ENCODE data around the gene IKZF2. TPM values are rescaled to one million over a fixed set of nuclear protein-coding genes. Genes with fewer than 3 reads are reported as not detected.

IKZF2 gene
- total and polyA plus RNA-seq, 4 donors: 1.3 to 51.4 (median 7.3) TPM

- no peak overlapping the region for H3K4me3 ChIP-seq
- no peaks in the 10 kb centered on the region for H3K36me3 ChIP-seq (ENCODE audit: control insufficient read depth in 4 of 4, insufficient read depth in 4 of 4, low read length in 4 of 4)
- no peaks in the 10 kb centered on the region for H3K27me3 ChIP-seq (ENCODE audit: control insufficient read depth in 3 of 3, insufficient read depth in 3 of 3, low read length in 2 of 3)
- H3K4me1 ChIP-seq (ENCODE audit: control insufficient read depth in 5 of 5, insufficient read depth in 5 of 5, low read length in 5 of 5): no peaks in the 10 kb centered on the region
- TF ChIP-seq CTCF (IDR thresholded peaks at IDR 0.05; ENCODE audit: control extremely low read depth, extremely low read depth): no peak
- no peak for DNase-seq
- ATAC-seq (ENCODE audit: insufficient read depth, low FRiP score): no peak
- H3K27ac ChIP-seq (ENCODE audit: low read depth in 1 of 2, low read length in 1 of 2): no peak overlapping the region
- no peak overlapping the region for H3K9ac ChIP-seq (ENCODE audit: insufficient read depth in 1 of 2, low read length in 2 of 2)
- WGBS, 2 donors: 47 to 62% methylated on average over 3 of the region's 3 CpGs
- H3K9me3 ChIP-seq (ENCODE audit: control insufficient read depth in 4 of 4, insufficient read depth in 3 of 4, low read length in 3 of 4): no peaks in the 10 kb centered on the region
Observed at GRCh38 chr2:213034585-213034984, 116.8 kb downstream of the IKZF2 start.

- no peak for DNase-seq
- H3K9me3 ChIP-seq (ENCODE audit: control insufficient read depth in 4 of 4, insufficient read depth in 3 of 4, low read length in 3 of 4): no peaks in the 10 kb centered on the region
- no peaks in the 10 kb centered on the region for H3K4me1 ChIP-seq (ENCODE audit: control insufficient read depth in 5 of 5, insufficient read depth in 5 of 5, low read length in 5 of 5)
- H3K36me3 ChIP-seq (ENCODE audit: control insufficient read depth in 4 of 4, insufficient read depth in 4 of 4, low read length in 4 of 4): no peaks in the 10 kb centered on the region
- no peaks in the 10 kb centered on the region for H3K27me3 ChIP-seq (ENCODE audit: control insufficient read depth in 3 of 3, insufficient read depth in 3 of 3, low read length in 2 of 3)
- 66 to 77% methylated on average over 3 of the region's 3 CpGs for WGBS, 2 donors
- no peak overlapping the region for H3K27ac ChIP-seq (ENCODE audit: low read depth in 1 of 2, low read length in 1 of 2)
- TF ChIP-seq CTCF (IDR thresholded peaks at IDR 0.05; ENCODE audit: control extremely low read depth, extremely low read depth): no peak
- no peak for ATAC-seq (ENCODE audit: insufficient read depth, low FRiP score)
- no peak overlapping the region for H3K4me3 ChIP-seq
- H3K9ac ChIP-seq (ENCODE audit: insufficient read depth in 1 of 2, low read length in 2 of 2): no peak overlapping the region
Observed at GRCh38 chr2:213032607-213033006, 118.8 kb downstream of the IKZF2 start.

GRCh38 chr2:213022987-213023386, 128.4 kb downstream of the IKZF2 start:
- H3K27ac ChIP-seq (ENCODE audit: low read depth in 1 of 2, low read length in 1 of 2): no peak overlapping the region
- no peak overlapping the region for H3K4me3 ChIP-seq
- H3K9ac ChIP-seq (ENCODE audit: insufficient read depth in 1 of 2, low read length in 2 of 2): no peak overlapping the region
- no peak for ATAC-seq (ENCODE audit: insufficient read depth, low FRiP score)
- DNase-seq: no peak
- no peak for TF ChIP-seq CTCF (IDR thresholded peaks at IDR 0.05; ENCODE audit: control extremely low read depth, extremely low read depth)
- H3K27me3 ChIP-seq (ENCODE audit: control insufficient read depth in 3 of 3, insufficient read depth in 3 of 3, low read length in 2 of 3): no peaks in the 10 kb centered on the region
- H3K9me3 ChIP-seq (ENCODE audit: control insufficient read depth in 4 of 4, insufficient read depth in 3 of 4, low read length in 3 of 4): no peaks in the 10 kb centered on the region
- WGBS, 2 donors: 79 to 80% methylated on average over 2 of the region's 2 CpGs
- peaks cover 0 to 3% (median 0%) of the 10 kb centered on the region in 4 donors for H3K36me3 ChIP-seq (ENCODE audit: control insufficient read depth in 4 of 4, insufficient read depth in 4 of 4, low read length in 4 of 4)
- H3K4me1 ChIP-seq (ENCODE audit: control insufficient read depth in 5 of 5, insufficient read depth in 5 of 5, low read length in 5 of 5): no peaks in the 10 kb centered on the region

All from lung (tissue), 12 donors.